DMS79 (cell line): ENCODE data around the gene NFIB.

Experiments used
- DNase-seq: peaks from one replicate; lab custom pipeline; 2025; lab: John Stamatoyannopoulos, UW

The NFIB gene

DNA sequence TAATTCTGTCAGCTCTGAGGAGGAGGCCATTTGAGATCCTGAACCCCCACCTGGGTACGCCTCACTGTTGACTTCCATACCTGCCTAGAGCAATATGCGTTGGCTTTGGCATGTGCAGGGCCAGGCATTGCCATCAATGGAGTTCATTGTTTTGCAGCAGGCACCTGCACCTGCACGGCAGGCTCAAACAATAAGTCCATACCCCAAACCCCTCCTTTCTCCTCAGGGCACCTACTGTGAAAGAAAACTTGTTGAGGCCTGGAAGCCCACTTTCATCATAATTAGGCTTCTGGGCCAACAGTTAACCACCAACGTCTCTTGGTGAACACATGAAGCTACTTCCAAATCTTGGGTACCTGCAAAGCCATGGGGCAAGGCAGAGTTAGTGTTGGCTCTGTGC, 238.7 kb downstream of the NFIB start:
- no peak for DNase-seq

GRCh38 chr9:14072850-14073249, 241.1 kb downstream of the NFIB start:
- no peak for DNase-seq

DNA sequence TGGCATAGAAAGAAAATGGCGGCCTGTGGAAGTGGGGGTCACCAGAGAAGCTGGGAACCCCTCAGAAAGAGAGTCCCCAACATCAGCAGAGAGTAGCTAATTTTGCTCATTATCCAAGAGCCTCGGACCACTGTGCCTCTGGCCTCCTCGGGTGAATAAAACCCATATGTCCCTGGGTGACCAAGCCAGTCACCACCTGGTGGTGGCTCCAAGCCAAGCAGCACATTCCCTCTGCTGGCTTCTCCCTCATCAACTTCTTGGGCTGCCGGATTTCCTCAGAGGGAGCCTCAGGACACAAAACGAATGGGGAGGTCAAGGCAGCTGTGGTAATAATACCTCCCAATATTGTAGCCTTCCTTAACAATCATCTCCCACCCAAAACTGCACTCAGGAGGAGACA, 242.5 kb downstream of the NFIB start:
- no peak for DNase-seq

- DNase-seq: no peak
Measured at GRCh38 chr9:14068690-14069089, 245.3 kb downstream of the NFIB start.

GRCh38 chr9:14066831-14067230, 247.1 kb downstream of the NFIB start:
- DNase-seq: no peak

DNA sequence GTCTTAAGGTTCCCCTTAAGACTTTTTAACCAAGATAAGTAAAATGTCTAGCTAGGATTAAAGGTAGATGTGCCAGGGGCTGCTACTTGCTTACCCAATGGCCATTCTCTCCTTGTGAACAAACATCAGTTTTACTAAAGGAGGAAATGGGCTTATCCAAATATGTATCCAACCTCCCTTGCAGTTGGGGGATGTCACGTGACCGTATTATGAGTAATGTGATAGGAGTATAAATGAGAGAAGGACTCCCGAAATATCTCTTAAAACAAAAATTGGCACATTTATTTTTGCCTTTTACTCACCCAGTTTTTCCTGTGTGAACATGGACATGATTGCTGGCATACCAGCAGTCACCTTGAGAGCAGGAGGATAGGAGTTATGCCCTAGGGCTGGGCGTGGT, 247.9 kb downstream of the NFIB start:
- DNase-seq: no peak

DNA sequence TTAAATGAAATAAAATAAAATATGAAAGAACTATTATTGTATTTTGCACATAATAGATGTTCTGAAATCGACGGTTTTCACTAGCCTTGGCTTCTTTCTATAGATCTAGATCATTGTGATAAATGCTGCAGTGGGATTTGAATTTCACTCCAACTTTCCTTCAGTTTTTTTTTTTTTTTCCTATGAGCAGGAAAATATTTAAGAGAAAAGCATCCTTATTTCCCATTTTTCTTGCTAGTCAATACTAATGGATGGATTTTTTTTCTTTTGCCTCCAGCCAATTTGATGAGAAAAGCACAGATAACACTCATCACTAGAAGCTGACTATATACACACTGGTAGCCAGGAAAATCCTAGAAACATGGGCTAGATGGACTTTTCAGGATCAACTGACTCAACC, 249.0 kb downstream of the NFIB start:
- DNase-seq: no peak

DNA sequence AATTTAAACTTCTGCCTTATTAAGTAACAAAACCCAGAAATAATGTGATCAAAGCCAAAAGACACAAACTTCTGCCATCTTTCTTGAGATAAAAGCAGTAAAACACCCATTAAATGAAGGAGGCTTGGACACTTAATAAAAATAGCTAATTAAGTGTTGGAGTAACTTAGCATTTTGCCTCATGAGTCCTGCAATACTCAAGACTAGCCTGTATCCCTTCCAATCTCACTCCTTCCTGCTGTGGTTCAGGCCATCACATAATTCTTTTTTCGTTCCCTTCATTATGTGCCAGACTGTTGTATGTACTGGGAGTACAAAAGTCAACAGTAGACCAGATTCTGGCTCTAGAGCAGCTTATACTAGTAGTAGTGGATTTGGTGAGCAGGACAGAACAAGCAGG, 250.2 kb downstream of the NFIB start:
- peak; percentile 48 for DNase-seq

GRCh38 chr9:14062586-14063221, 251.2 kb downstream of the NFIB start:
- peak; percentile 99 for DNase-seq

- DNase-seq: peak; percentile 93
Measured at GRCh38 chr9:14061936-14062585, 251.9 kb downstream of the NFIB start.

- DNase-seq: no peak
Measured at GRCh38 chr9:14058325-14058688, 255.6 kb downstream of the NFIB start.

GRCh38 chr9:14057368-14058324, 256.3 kb downstream of the NFIB start:
- no peak for DNase-seq

DNA sequence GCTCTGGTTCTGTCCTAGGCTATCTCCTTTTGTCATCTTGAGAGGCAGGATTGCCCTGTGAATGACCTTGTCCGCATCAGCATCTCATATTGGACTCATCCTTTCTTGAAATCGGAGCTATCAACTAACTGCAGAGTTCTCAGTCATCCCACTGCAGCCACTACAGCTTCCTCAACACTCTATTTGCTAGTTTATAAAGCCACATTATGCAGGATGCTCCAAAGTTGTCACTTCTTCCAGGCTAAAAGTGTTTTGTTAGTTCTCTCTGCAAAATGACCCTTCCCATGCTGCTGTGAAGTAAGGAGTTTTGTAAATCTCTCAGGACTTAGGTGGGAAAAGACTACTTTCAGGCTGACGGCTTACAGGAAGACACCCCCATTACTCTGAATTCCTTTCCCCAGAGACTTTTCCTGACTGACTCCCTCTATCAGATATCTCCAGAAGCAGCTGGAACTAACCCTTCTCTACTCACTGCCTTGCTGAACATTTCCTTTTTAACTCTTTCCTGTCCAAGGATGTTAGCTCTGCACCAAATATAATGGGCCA, 257.6 kb downstream of the NFIB start:
- no peak for DNase-seq

DNA sequence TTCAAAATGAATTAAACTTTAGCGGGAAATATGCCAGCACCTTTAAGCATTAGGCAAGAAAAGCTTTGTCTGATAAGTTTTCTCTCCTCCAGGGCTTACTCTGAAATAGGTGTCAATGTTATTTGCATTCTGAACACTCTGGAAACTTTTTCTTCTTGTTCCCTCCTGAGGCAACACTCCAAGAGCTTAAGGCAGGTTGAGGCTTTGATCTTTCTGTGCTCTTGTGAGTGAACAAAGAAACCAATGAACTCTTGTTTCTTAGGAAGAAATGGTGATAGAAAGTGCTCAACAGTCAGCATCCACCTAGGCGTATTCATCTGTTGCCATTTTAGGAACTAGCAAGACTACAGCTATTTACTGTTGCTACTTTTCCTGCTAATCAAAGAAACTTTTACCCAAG, 259.8 kb downstream of the NFIB start:
- no peak for DNase-seq

DNA sequence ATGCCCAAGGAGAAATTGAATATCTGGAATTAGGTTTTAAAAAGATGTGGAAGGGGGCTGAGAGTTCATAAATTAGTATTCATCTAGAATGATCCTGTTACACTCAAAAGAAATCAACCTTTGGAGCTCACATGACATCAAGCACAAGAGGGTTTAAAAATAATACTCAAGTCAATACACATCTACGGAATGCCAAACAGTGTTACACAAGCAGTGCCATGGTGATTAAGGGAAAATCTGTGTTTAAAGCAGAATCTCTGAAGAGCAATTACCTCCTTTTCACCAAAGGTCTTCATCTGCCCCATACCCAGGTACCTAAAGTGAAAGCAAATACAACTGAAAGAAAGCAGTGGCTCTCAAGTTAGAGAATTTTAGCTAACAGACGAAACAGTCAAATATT, 261.6 kb downstream of the NFIB start:
- DNase-seq: no peak

- no peak for DNase-seq
Measured at GRCh38 chr9:14051419-14051818, 262.5 kb downstream of the NFIB start.

GRCh38 chr9:14043483-14043882, 270.5 kb downstream of the NFIB start:
- DNase-seq: no peak

DNA sequence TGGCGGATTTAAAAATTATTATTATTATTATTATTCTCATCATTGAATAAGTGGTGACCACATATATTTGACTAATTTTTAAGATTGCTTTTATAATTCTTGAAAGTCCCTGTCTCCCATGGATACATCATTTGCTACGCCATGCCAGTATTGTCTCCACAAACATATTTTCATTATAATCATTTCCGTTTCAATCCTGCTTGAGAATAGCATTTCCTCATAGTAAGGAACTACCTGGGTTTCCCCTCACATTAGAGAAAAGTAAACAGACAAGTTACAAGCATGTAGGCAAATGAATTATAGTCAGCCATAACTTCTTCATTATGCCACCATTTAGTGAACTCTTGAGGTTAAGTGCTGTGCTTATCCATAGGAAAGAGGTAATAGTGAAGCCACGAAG, 276.6 kb downstream of the NFIB start:
- DNase-seq: no peak

- DNase-seq: no peak
Measured at GRCh38 chr9:14033067-14033466, 280.9 kb downstream of the NFIB start.
